ENCODE measurements around the gene LGR4. TPM values are rescaled to one million over a fixed set of nuclear protein-coding genes. Genes with fewer than 3 reads are reported as not detected.

LGR4 gene
- total RNA-seq, 1 experiment from 2014 or later, result 99.2 TPM

DNA sequence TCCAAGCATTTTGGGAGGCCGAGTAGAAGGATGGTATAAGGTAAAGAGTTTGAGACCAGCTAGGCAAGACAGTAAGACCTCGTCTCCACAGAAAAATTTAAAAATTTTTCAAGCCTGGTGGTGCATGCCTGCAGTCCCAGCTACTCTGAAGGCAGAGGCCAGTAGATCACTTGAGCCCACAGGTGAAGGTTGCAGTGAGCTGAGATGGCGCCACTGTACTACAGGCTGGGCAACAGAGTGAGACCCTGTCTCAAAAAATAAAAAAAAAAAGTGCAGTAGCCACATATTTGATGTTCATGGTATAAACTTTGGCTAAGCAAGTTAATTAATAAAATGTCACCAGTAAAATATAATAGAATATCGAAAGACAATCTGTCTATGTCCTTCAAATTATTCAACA is 27.0 kb downstream of the LGR4 start:
- H3K79me1 ChIP-seq (ENCODE audit: insufficient read depth, low read depth, low read length, poor library complexity, severe bottlenecking), result peaks cover 4% of the 10 kb centered on the region
- no peak overlapping the region for H2AFZ ChIP-seq (ENCODE audit: low read length)
- TF ChIP-seq, protein P1, sequence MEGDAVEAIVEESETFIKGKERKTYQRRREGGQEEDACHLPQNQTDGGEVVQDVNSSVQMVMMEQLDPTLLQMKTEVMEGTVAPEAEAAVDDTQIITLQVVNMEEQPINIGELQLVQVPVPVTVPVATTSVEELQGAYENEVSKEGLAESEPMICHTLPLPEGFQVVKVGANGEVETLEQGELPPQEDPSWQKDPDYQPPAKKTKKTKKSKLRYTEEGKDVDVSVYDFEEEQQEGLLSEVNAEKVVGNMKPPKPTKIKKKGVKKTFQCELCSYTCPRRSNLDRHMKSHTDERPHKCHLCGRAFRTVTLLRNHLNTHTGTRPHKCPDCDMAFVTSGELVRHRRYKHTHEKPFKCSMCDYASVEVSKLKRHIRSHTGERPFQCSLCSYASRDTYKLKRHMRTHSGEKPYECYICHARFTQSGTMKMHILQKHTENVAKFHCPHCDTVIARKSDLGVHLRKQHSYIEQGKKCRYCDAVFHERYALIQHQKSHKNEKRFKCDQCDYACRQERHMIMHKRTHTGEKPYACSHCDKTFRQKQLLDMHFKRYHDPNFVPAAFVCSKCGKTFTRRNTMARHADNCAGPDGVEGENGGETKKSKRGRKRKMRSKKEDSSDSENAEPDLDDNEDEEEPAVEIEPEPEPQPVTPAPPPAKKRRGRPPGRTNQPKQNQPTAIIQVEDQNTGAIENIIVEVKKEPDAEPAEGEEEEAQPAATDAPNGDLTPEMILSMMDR (conservative IDR thresholded peaks at IDR 0.05), result no peak
- no peak overlapping the region for H3K56ac ChIP-seq (ENCODE audit: insufficient read length, low read depth, low read length)
- H3K27me3 ChIP-seq (ENCODE audit: insufficient read depth, low read length), result no peaks in the 10 kb centered on the region
- no peak overlapping the region for H2BK15ac ChIP-seq (ENCODE audit: low read depth, low read length)
- H2BK20ac ChIP-seq (ENCODE audit: low read depth, low read length, poor library complexity, severe bottlenecking), result no peak overlapping the region
- H3K9ac ChIP-seq (ENCODE audit: extremely low read depth, insufficient read length, low read length), result no peak overlapping the region
- no peak overlapping the region for H3K18ac ChIP-seq (ENCODE audit: insufficient read length, low read depth, low read length)
- no peak overlapping the region for H4K91ac ChIP-seq (ENCODE audit: insufficient read length, low read depth, low read length)
- H3K23ac ChIP-seq (ENCODE audit: insufficient read length, low read depth, low read length), result no peak overlapping the region
- WGBS (ENCODE audit: extremely low coverage, insufficient read length, low lambda C conversion rate), result no CpG with 5 or more reads among the region's 4 CpGs
- no peaks in the 10 kb centered on the region for H4K20me1 ChIP-seq (ENCODE audit: control insufficient read depth, insufficient read depth, insufficient read length)
- peaks cover 62% of the 10 kb centered on the region in 2 experiments for H3K4me1 Mint-ChIP-seq
- no peak overlapping the region for H3K4ac ChIP-seq (ENCODE audit: low read depth, low read length)
- no peaks in the 10 kb centered on the region for H3K9me3 Mint-ChIP-seq
- no peak overlapping the region for H3K14ac ChIP-seq (ENCODE audit: insufficient read depth, low read length)
- H3K27ac ChIP-seq (ENCODE audit: insufficient read length, low read depth, low read length), result peak overlapping the region; percentile 57
- no peak overlapping the region for H2BK5ac ChIP-seq (ENCODE audit: insufficient read length, low read length)
- no peak overlapping the region for H2BK120ac ChIP-seq (ENCODE audit: low read depth, low read length, poor library complexity, severe bottlenecking)
- H3T11ph ChIP-seq (ENCODE audit: low read length), result no peak overlapping the region
- H4K8ac ChIP-seq (replicated peaks; ENCODE audit: insufficient read length, low read depth, low read length), result no peak overlapping the region
- no peak overlapping the region for H2BK12ac ChIP-seq (ENCODE audit: insufficient read length, low read depth, low read length)
- no peak overlapping the region for H4K5ac ChIP-seq (ENCODE audit: insufficient read length, low read depth, low read length)
- peak overlapping the region; percentile 50 to 89 (median 78); a peak in 6 of 7 replicates for H3K27ac Mint-ChIP-seq
- peak overlapping the region; percentile 64 for H3K4me2 ChIP-seq (ENCODE audit: insufficient read depth, insufficient read length, low read length)
- H3K79me2 ChIP-seq (ENCODE audit: insufficient read depth, low read length), result peaks cover 15% of the 10 kb centered on the region; the same call in 1 of the 2 replicates
- DNase-seq, result no peak
- H3K27me3 Mint-ChIP-seq (ENCODE audit: low read depth), result no peaks in the 10 kb centered on the region
- H3K4me1 ChIP-seq (ENCODE audit: insufficient read depth, low read length), result peaks cover 23% of the 10 kb centered on the region
- H3K4me3 Mint-ChIP-seq, result peak overlapping the region; percentile 32 to 68; a peak in 3 of 5 replicates
- H2AK5ac ChIP-seq (ENCODE audit: insufficient read length, low read length), result no peak overlapping the region
- H3K9me3 ChIP-seq (ENCODE audit: control insufficient read depth, low read depth, low read length), result no peaks in the 10 kb centered on the region
- H3K36me3 Mint-ChIP-seq (ENCODE audit: insufficient read depth in 1 of 3, low read depth in 3 of 3), result peaks cover 0 to 16% (median 10%) of the 10 kb centered on the region in 3 experiments; a peak in 4 of 7 replicates
- peaks cover 3% of the 10 kb centered on the region for H3K23me2 ChIP-seq (ENCODE audit: insufficient read length, low read depth, low read length, poor library complexity, severe bottlenecking)

Measured in H9 (cell line).